GM13976 (cell line): ENCODE data around the gene C1orf167.
A peak's percentile ranks its signal among the peaks of the same experiment; 100 is the strongest.

Source experiments
- DNase-seq: peaks from one replicate; pipeline ENCODE4 v3.0.0; 2012; ENCODE audit warnings: low spot score
- in situ Hi-C: fragments of 300-500 bp; cut with MboI; formaldehyde crosslinking; loops from one replicate; pipeline ENCODE4 v1.12.0; 2022; ENCODE audit warnings: low sequenced_read_pairs, mixed read lengths, inconsistent platforms; ENCODE audit not compliant: unreplicated experiment
- TF ChIP-seq, protein P1 (sequence below): IDR thresholded peaks from 2 replicates; pipeline ENCODE4 v1.5.1; 2012; ENCODE audit warnings: borderline replicate concordance, mild to moderate bottlenecking; ENCODE audit not compliant: insufficient read depth; ENCODE audit errors: extremely low read depth, missing control alignments, control extremely low read depth

The C1orf167 gene

DNA sequence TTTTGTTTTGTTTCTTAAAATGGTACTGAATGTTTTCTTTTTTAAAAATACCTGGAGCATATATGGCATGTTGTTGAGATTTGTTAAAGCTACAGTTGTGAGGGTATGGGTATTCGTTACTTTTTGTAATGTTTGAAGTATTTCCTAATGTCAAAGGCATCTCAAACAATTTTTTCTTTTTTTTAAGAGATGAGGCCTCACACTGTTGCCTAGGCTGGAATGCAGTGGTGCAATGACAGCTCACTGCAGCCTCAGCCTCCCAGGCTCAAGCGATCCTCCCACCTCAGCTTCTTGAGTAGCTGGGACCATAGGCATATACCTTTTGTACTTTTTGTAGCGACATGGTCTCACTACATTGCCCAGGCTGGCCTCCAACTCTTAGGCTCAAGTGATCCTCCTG lies 60.1 kb downstream of the C1orf167 start:
- DNase-seq, result no peak
- in situ Hi-C loops, result no loop called here
- TF ChIP-seq, protein P1, sequence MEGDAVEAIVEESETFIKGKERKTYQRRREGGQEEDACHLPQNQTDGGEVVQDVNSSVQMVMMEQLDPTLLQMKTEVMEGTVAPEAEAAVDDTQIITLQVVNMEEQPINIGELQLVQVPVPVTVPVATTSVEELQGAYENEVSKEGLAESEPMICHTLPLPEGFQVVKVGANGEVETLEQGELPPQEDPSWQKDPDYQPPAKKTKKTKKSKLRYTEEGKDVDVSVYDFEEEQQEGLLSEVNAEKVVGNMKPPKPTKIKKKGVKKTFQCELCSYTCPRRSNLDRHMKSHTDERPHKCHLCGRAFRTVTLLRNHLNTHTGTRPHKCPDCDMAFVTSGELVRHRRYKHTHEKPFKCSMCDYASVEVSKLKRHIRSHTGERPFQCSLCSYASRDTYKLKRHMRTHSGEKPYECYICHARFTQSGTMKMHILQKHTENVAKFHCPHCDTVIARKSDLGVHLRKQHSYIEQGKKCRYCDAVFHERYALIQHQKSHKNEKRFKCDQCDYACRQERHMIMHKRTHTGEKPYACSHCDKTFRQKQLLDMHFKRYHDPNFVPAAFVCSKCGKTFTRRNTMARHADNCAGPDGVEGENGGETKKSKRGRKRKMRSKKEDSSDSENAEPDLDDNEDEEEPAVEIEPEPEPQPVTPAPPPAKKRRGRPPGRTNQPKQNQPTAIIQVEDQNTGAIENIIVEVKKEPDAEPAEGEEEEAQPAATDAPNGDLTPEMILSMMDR, result no peak

DNA sequence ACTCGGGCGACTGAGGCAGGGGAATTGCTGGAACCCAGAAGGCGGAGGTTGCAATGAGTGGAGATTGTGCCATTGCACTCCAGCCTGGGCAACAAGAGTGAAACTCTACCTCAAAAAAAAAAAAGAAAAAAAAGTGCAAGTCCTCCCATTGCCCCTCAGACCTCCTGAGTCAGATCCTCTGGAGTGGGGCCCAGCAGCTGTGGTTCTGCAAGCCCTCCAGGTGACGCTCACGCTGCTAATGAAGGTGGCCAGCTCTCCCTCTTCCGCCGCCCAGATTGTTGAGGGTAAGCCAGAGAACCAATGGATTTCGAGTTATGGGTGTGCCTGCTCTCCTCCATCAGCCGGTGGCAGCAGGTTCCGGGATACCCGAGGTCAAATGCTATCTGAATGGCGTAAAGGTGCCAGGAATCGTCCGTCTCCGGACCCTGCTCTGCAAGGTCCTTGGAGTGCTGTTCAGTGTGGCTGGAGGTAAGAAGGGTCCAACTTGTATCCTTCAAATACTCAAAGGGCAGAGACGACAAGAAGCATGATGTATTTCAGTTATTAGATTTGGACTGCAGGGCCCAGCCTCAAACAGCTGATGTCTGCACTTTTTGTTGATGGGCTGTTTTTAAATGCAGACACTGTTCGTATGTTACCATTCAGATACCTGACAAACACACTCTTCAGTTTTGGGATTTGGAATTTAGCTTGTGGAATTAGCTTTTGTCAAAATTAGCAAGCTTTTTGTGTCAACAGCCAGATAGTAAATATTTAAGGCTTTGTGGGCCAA lies 61.6 kb downstream of the C1orf167 start:
- in situ Hi-C loops, result no loop called here
- TF ChIP-seq, protein P1, result no peak
- no peak for DNase-seq

DNA sequence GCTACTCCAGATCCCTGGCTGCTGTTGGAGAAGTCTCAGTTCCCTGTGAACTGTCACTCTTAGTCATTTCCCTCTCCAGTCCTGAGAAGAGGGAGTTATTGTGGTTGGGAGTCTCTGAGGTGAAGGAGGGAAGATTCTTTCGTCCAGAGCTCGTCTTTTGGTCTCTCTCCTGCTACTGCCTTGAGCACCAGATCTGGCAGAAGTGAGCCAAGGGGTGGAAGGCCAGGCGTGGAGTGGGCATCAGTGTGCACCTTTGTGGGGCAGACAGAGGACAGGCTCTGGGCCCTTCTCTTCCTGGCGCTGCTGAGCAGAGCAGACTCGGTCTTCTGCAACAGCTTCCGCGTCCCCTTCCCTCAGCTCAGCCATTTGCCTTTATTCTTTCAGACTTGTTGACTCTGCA lies 63.1 kb downstream of the C1orf167 start:
- TF ChIP-seq, protein P1, result no peak
- no peak for DNase-seq
- in situ Hi-C loops, result no loop called here

DNA sequence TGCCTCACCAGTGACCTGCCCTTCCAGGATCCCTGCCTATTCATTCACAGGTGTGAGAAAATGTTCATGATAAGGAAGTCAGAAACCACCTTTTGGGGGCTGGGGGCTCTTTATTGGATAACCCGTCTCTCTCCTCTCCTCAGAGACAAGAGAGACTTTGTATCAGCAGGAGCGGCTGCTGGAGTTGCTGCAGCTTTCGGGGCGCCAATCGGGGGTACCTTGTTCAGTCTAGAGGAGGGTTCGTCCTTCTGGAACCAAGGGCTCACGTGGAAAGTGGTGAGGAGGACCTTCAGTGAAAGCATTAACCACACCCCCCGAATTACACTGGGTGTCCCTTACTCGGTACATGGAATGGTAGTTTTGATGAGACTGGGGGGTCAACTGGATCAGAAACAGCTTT lies 65.0 kb downstream of the C1orf167 start:
- TF ChIP-seq, protein P1, result no peak
- no peak for DNase-seq
- in situ Hi-C loops, result no loop called here

DNA sequence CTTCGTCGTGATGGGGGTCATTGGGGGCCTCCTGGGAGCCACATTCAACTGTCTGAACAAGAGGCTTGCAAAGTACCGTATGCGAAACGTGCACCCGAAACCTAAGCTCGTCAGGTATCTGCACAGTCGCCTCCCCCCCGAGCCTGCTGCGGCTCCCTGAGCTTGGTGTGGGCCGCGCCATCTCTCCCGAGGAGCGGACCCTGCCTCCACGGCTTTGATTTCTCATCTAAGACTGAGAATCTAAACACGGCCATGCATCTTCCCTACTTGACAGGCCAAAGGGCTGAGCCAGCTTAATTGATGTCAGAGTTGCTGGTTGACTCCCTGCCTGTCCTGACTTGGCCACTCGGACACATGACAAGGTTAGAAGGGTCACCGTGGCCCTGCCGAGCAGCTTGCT lies 66.5 kb downstream of the C1orf167 start:
- in situ Hi-C loops, result no loop called here
- DNase-seq, result peak; percentile 8
- TF ChIP-seq, protein P1, result no peak

DNA sequence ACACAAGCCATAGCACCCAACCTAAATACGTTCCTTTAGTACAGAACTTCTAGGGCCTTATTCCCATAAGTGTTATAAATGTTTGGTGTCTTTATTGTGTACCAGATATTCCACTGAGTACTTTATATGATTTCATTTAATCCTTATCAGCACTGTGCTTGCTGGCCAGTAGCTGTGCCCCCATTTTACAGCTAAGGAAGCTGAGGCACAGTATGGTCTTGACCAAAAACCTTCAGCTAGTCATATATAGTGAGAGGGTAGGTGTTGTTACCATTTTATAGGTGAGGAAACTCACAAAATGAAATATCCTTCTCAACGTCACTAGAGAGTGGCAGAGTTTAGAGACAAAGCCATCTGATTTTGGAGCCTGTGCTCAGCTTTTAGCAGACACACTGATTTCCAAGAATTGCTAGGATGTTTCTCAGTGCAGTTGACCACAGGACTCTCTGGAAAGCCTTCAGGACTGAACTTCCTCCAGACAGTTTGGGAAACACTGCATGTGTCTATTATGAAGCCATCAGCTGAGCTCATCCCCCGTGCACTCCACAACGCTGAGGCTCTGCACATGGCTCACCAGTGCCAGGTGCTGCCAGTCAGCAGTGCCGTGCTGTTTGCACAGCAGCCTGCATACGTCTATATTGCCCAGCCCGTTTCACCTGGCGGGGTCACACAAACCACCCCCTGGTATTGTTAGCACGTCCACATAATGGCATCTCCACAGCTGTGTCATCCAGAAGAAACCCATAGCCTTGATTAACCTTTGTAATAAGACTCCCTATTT lies 70.1 kb downstream of the C1orf167 start:
- no peak for DNase-seq
- in situ Hi-C loops, result no loop called here
- TF ChIP-seq, protein P1, result no peak

DNA sequence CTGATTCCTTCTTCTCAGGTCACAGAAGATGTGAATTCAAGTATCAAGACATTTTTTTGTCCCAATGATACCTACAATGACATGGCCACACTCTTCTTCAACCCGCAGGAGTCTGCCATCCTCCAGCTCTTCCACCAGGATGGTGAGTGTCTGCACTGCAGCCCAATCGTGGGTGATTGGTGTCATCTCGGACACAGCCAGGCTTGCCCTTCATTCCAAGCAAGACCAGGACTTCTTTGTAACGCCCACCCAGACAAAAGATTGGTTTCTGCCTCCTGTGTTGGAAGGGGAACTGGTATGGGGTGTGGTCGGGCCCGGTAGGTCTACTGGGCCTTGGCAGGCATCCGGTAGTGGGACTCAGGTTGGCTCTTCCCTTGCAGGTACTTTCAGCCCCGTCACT lies 71.5 kb downstream of the C1orf167 start:
- TF ChIP-seq, protein P1, result no peak
- in situ Hi-C loops, result no loop called here
- DNase-seq, result no peak
